HepG2 (cell line): ENCODE data around the gene ZBTB25. TPM values are rescaled to one million over a fixed set of nuclear protein-coding genes. Genes with fewer than 3 reads are reported as not detected.

Source experiments
- ATAC-seq: fragments of 200-7000 bp; cut with Tn5 transposase; 3 replicates; pipeline ENCODE4 v1.9.1; 2020; ENCODE audit warnings: mild to moderate bottlenecking, moderate library complexity
- BruUV-seq: library from RNA; stranded (reverse); fragments of 400-500 nt; replicated peaks from 2 replicates; lab custom pipeline; 2021; lab: Mats Ljungman, UMichigan
- CTCF ChIA-PET: fragments of 300-600 bp; formaldehyde crosslinking; extraction: SDS; loops from one replicate; lab custom pipeline; 2021; ENCODE audit warnings: low total read pairs, inconsistent platforms, low intra/inter-chr PET ratio; lab: Yijun Ruan, JAX
- POLR2A ChIA-PET: fragments of 350-600 bp; sonication (Branson Sonifier 250); formaldehyde crosslinking; loops from one replicate; lab custom pipeline; 2020; ENCODE audit warnings: antibody characterized with exemption, inconsistent platforms; lab: Yijun Ruan, JAX
- DNase-seq: peaks from one replicate; pipeline ENCODE4 v3.0.0-alpha.2; 2015; ENCODE audit warnings: low spot score
- FAIRE-seq: peaks from 3 replicates; lab custom pipeline; 2011; peaks lifted over from hg19 to GRCh38; lab: Jason Lieb, UNC
- H2AFZ ChIP-seq: one replicate; pipeline ENCODE4 v1.6.1; 2011; ENCODE audit warnings: low read length, inconsistent platforms
- H3K27ac ChIP-seq: fragments of 300-600 bp; 3 replicates; pipeline ENCODE4 v1.8.0; 2011; ENCODE audit warnings: mixed run types, mild to moderate bottlenecking, mixed read lengths, low read length, inconsistent platforms; ENCODE audit not compliant: insufficient read depth; ENCODE audit errors: extremely low read length
- H3K27me3 ChIP-seq, 2 experiments: fragments of 200-600 bp in 1 of 2; 2 replicates in 1 of 2; 3 replicates in 1 of 2; pipeline versions ENCODE4 v1.6.0 to v1.8.0; 2011; ENCODE audit warnings: low read length in 2 of 2, mild to moderate bottlenecking in 2 of 2, moderate library complexity in 2 of 2, inconsistent platforms in 1 of 2; ENCODE audit not compliant: insufficient read depth in 2 of 2, control insufficient read depth in 1 of 2
- H3K36me3 ChIP-seq, 2 experiments: fragments of 200-600 bp in 1 of 2; replicated peaks in 1 of 2; 2 replicates in 1 of 2; 3 replicates in 1 of 2; pipeline versions ENCODE4 v1.5.1 to v1.8.0; 2011; ENCODE audit warnings: low read length in 2 of 2, inconsistent platforms in 1 of 2; ENCODE audit not compliant: insufficient read depth in 2 of 2, control insufficient read depth in 1 of 2
- H3K4me1 ChIP-seq: 2 replicates; pipeline ENCODE4 v1.5.1; 2012; ENCODE audit warnings: low read length, inconsistent platforms; ENCODE audit not compliant: insufficient read depth
- H3K4me2 ChIP-seq: 2 replicates; pipeline ENCODE4 v1.6.0; 2011; ENCODE audit warnings: low read depth, low read length, inconsistent platforms
- H3K4me3 ChIP-seq, 3 experiments: fragments of 200-600 bp in 1 of 3; sonication (generic), shearing (Covaris generic) in 1 of 3; replicated peaks in 1 of 3; 2 replicates each; pipeline ENCODE4 v1.5.1; 2011 to 2016; ENCODE audit warnings: low read length in 3 of 3, inconsistent platforms in 2 of 3, low read depth in 2 of 3, mild to moderate bottlenecking in 2 of 3, control low read depth in 1 of 3, mixed read lengths in 1 of 3; ENCODE audit not compliant: insufficient read depth in 1 of 3
- H3K79me2 ChIP-seq: one replicate; pipeline ENCODE4 v1.6.1; 2011; ENCODE audit warnings: low read length, inconsistent platforms; ENCODE audit not compliant: insufficient read depth
- H3K9ac ChIP-seq: 2 replicates; pipeline ENCODE4 v1.6.0; 2011; ENCODE audit warnings: mild to moderate bottlenecking, low read depth, low read length, inconsistent platforms; ENCODE audit not compliant: insufficient read depth
- H3K9me3 ChIP-seq: 2 replicates; pipeline ENCODE4 v1.5.1; 2012; ENCODE audit warnings: mild to moderate bottlenecking, low read length
- H4K20me1 ChIP-seq: 2 replicates; pipeline ENCODE4 v1.6.0; 2011; ENCODE audit warnings: inconsistent platforms, mild to moderate bottlenecking, low read length, moderate library complexity; ENCODE audit not compliant: insufficient read depth
- ARID2 ChIP-seq: sonication (generic); formaldehyde crosslinking; IDR thresholded peaks from 2 replicates; pipeline ENCODE4 v1.8.1; 2022; ENCODE audit warnings: mild to moderate bottlenecking, missing genetic modification reagents, borderline replicate concordance
- FOSL2 ChIP-seq: sonication (generic); formaldehyde crosslinking; IDR thresholded peaks from 2 replicates; pipeline ENCODE4 v1.4.0; 2020; ENCODE audit warnings: missing genetic modification reagents
- HDAC2 ChIP-seq: sonication (generic); formaldehyde crosslinking; IDR thresholded peaks from 2 replicates; pipeline ENCODE4 v1.4.0; 2020; ENCODE audit warnings: missing genetic modification reagents
- HNRNPK ChIP-seq: fragments of 200-400 bp; formaldehyde crosslinking; IDR thresholded peaks from 2 replicates; pipeline ENCODE4 v1.6.1; 2018; ENCODE audit warnings: low read length, low read depth, moderate library complexity, mild to moderate bottlenecking; ENCODE audit not compliant: poor library complexity, severe bottlenecking
- KAT7 ChIP-seq: IDR thresholded peaks from 2 replicates; pipeline ENCODE4 v1.6.1; 2018; ENCODE audit warnings: borderline replicate concordance, missing compliant biosample characterization
- MEF2D ChIP-seq: sonication (generic); formaldehyde crosslinking; IDR thresholded peaks from 2 replicates; pipeline ENCODE4 v1.5.1; 2020; ENCODE audit warnings: mild to moderate bottlenecking, missing genetic modification reagents
- POGZ ChIP-seq: sonication (generic); formaldehyde crosslinking; IDR thresholded peaks from 2 replicates; pipeline ENCODE4 v1.4.0; 2020; ENCODE audit warnings: mild to moderate bottlenecking, missing genetic modification reagents
- RFXAP ChIP-seq: sonication (generic); formaldehyde crosslinking; IDR thresholded peaks from 2 replicates; pipeline ENCODE4 v1.4.0; 2020; ENCODE audit warnings: missing genetic modification reagents, borderline replicate concordance
- SOX13 ChIP-seq, 3 experiments: fragments of 450-650 bp in 1 of 3; sonication (generic) in 1 of 3; formaldehyde crosslinking in 1 of 3; IDR thresholded peaks in 2 of 3; conservative IDR thresholded peaks in 1 of 3; 2 replicates each; pipeline versions ENCODE4 v1.5.0 to v1.6.1; 2016 to 2020; ENCODE audit warnings: antibody characterized with exemption in 1 of 3, mild to moderate bottlenecking in 1 of 3, missing compliant biosample characterization in 1 of 3, missing genetic modification reagents in 1 of 3, moderate library complexity in 1 of 3
- TCF7L2 ChIP-seq: IDR thresholded peaks from 2 replicates; pipeline ENCODE4 v1.6.1; 2011; ENCODE audit warnings: mild to moderate bottlenecking, low read depth, low read length, moderate library complexity
- XRCC5 ChIP-seq: fragments of 200-400 bp; formaldehyde crosslinking; optimal IDR thresholded peaks from 2 replicates; pipeline ENCODE3; 2017; ENCODE audit warnings: mild to moderate bottlenecking, low read length
- ZNF337 ChIP-seq: sonication (generic); formaldehyde crosslinking; IDR thresholded peaks from 2 replicates; pipeline ENCODE4 v1.5.1; 2020; ENCODE audit warnings: missing genetic modification reagents, low read depth, mild to moderate bottlenecking, borderline replicate concordance
- ZNF567 ChIP-seq: sonication (generic); formaldehyde crosslinking; IDR thresholded peaks from 2 replicates; pipeline ENCODE4 v1.8.1; 2023; ENCODE audit warnings: mild to moderate bottlenecking, missing genetic modification reagents, borderline replicate concordance
- ZNF709 ChIP-seq: sonication (generic); formaldehyde crosslinking; IDR thresholded peaks from 2 replicates; pipeline ENCODE4 v1.5.0; 2020; ENCODE audit warnings: mild to moderate bottlenecking, missing genetic modification reagents
- ZNF761 ChIP-seq: sonication (generic); formaldehyde crosslinking; conservative IDR thresholded peaks from 2 replicates; pipeline ENCODE4 v1.4.0; 2020; ENCODE audit warnings: mild to moderate bottlenecking, missing genetic modification reagents
- WGBS: methylation state at CpG from one replicate; pipeline ENCODE4 v1.1.6; 2017; ENCODE audit warnings: low lambda C conversion rate; 5-methylcytosine and 5-hydroxymethylcytosine counted together
- in situ Hi-C: cut with HindIII; loops from 2 replicates; pipeline ENCODE4 v1.10.0; 2017; ENCODE audit warnings: low pct_unique_long_range_greater_than_20kb; ENCODE audit not compliant: extremely low pct_ligation_motif_present
- intact Hi-C: fragments of 100-400 bp; cut with micrococcal nuclease; formaldehyde crosslinking; loops from one replicate; pipeline ENCODE4 v1.10.0; 2022; ENCODE audit not compliant: unreplicated experiment
- polyA plus RNA-seq, 8 experiments: library from polyadenylated mRNA; depleted of rRNA in 3 of 8; stranded (reverse) in 7 of 8; unstranded in 1 of 8; fragments of >200 nt; fragmentation: Illumina TruSeq in 4 of 8; extraction: Trizol in 4 of 8; gene quantifications; 2 replicates each; pipeline versions ENCODE4 v1.2.1 to v1.2.3, GENCODE V29; 2011 to 2016; ENCODE audit warnings: low read depth in 4 of 8, missing spikeins in 1 of 8, mixed read lengths in 1 of 8; ENCODE audit not compliant: insufficient read depth in 1 of 8
- total RNA-seq, 5 experiments: library from RNA; depleted of rRNA; stranded (reverse); fragments of >200 nt; fragmentation: Illumina TruSeq; extraction: Trizol; gene quantifications; 2 replicates each; pipeline ENCODE4 v1.2.3, GENCODE V29; 2016; ENCODE audit warnings: low read depth in 1 of 5
- TF ChIP-seq, protein P1 (sequence below): sonication (generic); formaldehyde crosslinking; IDR thresholded peaks from 2 replicates; pipeline ENCODE4 v1.5.0; 2020; ENCODE audit warnings: mild to moderate bottlenecking, missing genetic modification reagents
- TF ChIP-seq, protein P2 (sequence below): sonication (generic); formaldehyde crosslinking; IDR thresholded peaks from 2 replicates; pipeline ENCODE4 v1.5.1; 2020; ENCODE audit warnings: missing genetic modification reagents, mild to moderate bottlenecking, borderline replicate concordance
- TF ChIP-seq, protein P3 (sequence below): sonication (generic); formaldehyde crosslinking; IDR thresholded peaks from 2 replicates; pipeline ENCODE4 v1.8.0; 2022; ENCODE audit warnings: mild to moderate bottlenecking, missing genetic modification reagents; ENCODE audit not compliant: insufficient replicate concordance

ZBTB25 gene
- total and polyA plus RNA-seq, 2 of the 13 experiments (the other 11 are each of a cell fraction or from before 2014, with no cell fraction given): 3.5 to 7.6 TPM

DNA sequence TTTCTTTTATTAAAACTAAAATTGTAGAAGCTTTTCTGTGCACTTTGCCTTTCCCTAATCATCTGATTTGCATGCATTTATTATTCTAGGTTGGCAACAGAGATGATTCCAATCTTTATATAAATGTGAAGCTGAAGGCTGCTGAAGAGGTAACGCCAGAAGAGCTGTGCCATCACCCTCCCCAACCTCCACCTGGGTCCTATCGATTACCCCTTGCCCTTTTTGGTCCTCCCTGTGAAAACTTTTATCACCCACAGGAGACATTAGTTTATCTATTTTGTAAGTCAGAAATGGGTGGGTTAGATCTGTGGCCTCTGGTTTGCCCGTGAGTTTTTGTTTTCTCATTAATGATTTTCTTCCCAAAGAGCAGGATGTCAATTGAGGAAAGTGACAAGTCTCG lies 92.6 kb downstream of the ZBTB25 start (continued):
- TF ChIP-seq HNRNPK (no peak), ARID2 (no peak), ZNF337 (CRISPR knock-in tag) (no peak), MEF2D (CRISPR knock-in tag) (no peak), TCF7L2 (no peak), ZNF567 (CRISPR knock-in tag) (no peak), HDAC2 (no peak), RFXAP (CRISPR knock-in tag) (no peak)
- TF ChIP-seq, protein P1, sequence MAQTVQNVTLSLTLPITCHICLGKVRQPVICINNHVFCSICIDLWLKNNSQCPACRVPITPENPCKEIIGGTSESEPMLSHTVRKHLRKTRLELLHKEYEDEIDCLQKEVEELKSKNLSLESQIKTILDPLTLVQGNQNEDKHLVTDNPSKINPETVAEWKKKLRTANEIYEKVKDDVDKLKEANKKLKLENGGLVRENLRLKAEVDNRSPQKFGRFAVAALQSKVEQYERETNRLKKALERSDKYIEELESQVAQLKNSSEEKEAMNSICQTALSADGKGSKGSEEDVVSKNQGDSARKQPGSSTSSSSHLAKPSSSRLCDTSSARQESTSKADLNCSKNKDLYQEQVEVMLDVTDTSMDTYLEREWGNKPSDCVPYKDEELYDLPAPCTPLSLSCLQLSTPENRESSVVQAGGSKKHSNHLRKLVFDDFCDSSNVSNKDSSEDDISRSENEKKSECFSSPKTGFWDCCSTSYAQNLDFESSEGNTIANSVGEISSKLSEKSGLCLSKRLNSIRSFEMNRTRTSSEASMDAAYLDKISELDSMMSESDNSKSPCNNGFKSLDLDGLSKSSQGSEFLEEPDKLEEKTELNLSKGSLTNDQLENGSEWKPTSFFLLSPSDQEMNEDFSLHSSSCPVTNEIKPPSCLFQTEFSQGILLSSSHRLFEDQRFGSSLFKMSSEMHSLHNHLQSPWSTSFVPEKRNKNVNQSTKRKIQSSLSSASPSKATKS (CRISPR knock-in tag): no peak
- TF ChIP-seq, all 625 proteins: peak for 0

DNA sequence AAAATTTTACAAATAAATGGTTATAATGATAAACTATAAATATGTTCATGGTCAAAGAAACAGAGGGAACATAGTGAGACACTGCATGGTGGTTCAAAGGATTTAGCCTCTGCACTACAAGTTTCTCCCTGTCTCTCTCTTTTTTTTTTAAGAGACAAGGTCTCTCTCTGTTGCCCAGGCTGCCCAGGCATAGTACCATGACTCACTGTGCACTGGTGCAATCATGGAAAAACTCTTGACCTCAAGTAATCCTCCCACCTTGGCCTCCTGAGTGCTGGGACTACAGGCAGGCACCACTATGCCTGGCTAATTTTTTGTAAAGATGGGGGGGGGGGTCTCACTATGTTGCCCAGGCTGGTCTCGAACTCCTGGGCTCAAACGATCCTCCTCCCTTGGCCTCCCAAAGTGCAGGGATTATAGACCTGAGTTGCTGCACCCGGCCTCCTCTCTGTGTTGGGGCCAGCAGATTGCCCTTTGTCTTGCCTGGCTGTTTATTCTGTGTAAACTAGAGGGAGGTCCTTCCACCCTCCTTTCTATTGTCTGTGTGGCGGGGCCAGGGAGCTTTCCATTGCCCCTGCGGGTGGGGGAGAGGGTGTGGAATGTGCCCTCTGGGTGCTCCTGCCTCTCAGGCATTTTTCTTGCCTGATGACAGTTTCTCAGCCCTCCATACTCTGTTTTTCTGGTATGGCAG lies 93.4 kb downstream of the ZBTB25 start:
- no peaks in the 10 kb centered on the region for H3K27me3 ChIP-seq
- CTCF ChIA-PET: no interaction called here
- peaks cover 14% of the 10 kb centered on the region for H3K4me1 ChIP-seq
- POLR2A ChIA-PET: interaction anchor here (1.0 kb wide), 1 partner anchor 22 kb away, joined by 5 read pairs; the partner anchor contains the start of gene MTHFD1
- H2AFZ ChIP-seq: no peak overlapping the region
- peak overlapping the region; percentile 15; the same call in 1 of the 2 replicates for H3K9ac ChIP-seq
- FAIRE-seq (no peak), DNase-seq (peak; percentile 67), ATAC-seq (peak; percentile 88)
- H3K79me2 ChIP-seq: peaks cover 11% of the 10 kb centered on the region
- BruUV-seq: no TSS peak
- in situ Hi-C loops (no loop called here), intact Hi-C loops (no loop called here)
- no peaks in the 10 kb centered on the region for H3K9me3 ChIP-seq
- H3K4me2 ChIP-seq: no peak overlapping the region
- 83% methylated on average over 1 of the region's 5 CpGs for WGBS
- peak overlapping the region; percentile 35 for H3K27ac ChIP-seq
- H3K36me3 ChIP-seq: peaks cover 3 to 55% of the 10 kb centered on the region in 2 experiments; a peak in 4 of 5 replicates
- H4K20me1 ChIP-seq: no peaks in the 10 kb centered on the region
- no peak overlapping the region for H3K4me3 ChIP-seq
- TF ChIP-seq, protein P2, sequence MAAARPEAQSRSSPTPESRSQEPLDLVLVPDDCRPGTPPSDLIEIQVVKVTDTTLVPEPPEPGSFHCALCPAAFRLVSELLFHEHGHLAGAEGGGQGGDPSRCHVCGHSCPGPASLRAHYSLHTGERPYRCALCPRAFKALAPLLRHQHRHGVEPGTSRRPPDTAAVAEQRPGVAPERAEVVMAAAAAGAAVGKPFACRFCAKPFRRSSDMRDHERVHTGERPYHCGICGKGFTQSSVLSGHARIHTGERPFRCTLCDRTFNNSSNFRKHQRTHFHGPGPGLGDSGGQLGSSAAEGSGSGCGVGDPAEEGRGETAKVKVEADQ (CRISPR knock-in tag): no peak
- no peak for TF ChIP-seq XRCC5
- no peak for TF ChIP-seq ZNF761
- TF ChIP-seq KAT7: no peak
- TF ChIP-seq POGZ (CRISPR knock-in tag): peak; percentile 38; the same call in 1 of the 2 replicates
- no peak for TF ChIP-seq ZNF709 (CRISPR knock-in tag)
- TF ChIP-seq, protein P3, sequence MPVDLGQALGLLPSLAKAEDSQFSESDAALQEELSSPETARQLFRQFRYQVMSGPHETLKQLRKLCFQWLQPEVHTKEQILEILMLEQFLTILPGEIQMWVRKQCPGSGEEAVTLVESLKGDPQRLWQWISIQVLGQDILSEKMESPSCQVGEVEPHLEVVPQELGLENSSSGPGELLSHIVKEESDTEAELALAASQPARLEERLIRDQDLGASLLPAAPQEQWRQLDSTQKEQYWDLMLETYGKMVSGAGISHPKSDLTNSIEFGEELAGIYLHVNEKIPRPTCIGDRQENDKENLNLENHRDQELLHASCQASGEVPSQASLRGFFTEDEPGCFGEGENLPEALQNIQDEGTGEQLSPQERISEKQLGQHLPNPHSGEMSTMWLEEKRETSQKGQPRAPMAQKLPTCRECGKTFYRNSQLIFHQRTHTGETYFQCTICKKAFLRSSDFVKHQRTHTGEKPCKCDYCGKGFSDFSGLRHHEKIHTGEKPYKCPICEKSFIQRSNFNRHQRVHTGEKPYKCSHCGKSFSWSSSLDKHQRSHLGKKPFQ (CRISPR knock-in tag): no peak
- 0 out of 2 replicates have a peak, but pooled peaks have one; percentile 28 for TF ChIP-seq FOSL2 (CRISPR knock-in tag)
- TF ChIP-seq SOX13 (IDR thresholded peaks at IDR 0.05): peak; percentile 91
- peak in 1 of 2 experiments; percentile 96; a peak in 2 of 4 replicates for TF ChIP-seq SOX13 (CRISPR knock-in tag; conservative IDR thresholded peaks at IDR 0.05 in 1 of 2, IDR thresholded peaks at IDR 0.05 in 1 of 2)
